ENCODE results near the gene SCD5.

SCD5 gene

GRCh38 chr4:82648356-82648755 is 150.2 kb downstream of the SCD5 start:
- Histone ChIP-seq H3K4me3 (ENCODE audit: low read depth, low read length) (no peak overlapping the region), H3K27ac (ENCODE audit: extremely low read depth, low read depth, low read length) (no peak overlapping the region), H3K4me1 (ENCODE audit: control insufficient read depth, insufficient read depth, low read length) (no peaks in the 10 kb centered on the region), H3K9me3 (ENCODE audit: control insufficient read depth, insufficient read depth, low read depth, low read length) (no peaks in the 10 kb centered on the region), H3K36me3 (ENCODE audit: control insufficient read depth in 2 of 2, insufficient read depth in 1 of 2, low read length in 2 of 2) (peaks cover 0 to 12% of the 10 kb centered on the region in 2 experiments; a peak in 2 of 3 replicates)
- POLR2A ChIA-PET = no interaction called here
- no peak for TF ChIP-seq ZNF274 (IDR thresholded peaks at IDR 0.05; ENCODE audit: low read length)
- no peak for TF ChIP-seq ZNF274 (tag by site-specific recombination; IDR thresholded peaks at IDR 0.05; ENCODE audit: borderline replicate concordance)
- TF ChIP-seq, protein P1, sequence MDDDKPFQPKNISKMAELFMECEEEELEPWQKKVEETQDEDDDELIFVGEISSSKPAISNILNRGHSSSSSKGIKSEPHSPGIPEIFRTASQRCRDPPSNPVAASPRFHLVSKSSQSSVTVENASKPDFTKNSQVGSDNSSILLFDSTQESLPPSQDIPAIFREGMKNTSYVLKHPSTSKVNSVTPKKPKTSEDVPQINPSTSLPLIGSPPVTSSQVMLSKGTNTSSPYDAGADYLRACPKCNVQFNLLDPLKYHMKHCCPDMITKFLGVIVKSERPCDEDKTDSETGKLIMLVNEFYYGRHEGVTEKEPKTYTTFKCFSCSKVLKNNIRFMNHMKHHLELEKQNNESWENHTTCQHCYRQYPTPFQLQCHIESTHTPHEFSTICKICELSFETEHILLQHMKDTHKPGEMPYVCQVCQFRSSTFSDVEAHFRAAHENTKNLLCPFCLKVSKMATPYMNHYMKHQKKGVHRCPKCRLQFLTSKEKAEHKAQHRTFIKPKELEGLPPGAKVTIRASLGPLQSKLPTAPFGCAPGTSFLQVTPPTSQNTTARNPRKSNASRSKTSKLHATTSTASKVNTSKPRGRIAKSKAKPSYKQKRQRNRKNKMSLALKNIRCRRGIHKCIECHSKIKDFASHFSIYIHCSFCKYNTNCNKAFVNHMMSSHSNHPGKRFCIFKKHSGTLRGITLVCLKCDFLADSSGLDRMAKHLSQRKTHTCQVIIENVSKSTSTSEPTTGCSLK (tag by site-specific recombination; IDR thresholded peaks at IDR 0.05) = no peak
- TF ChIP-seq ZBTB8A (tag by site-specific recombination; IDR thresholded peaks at IDR 0.05) = no peak
- TF ChIP-seq TCF7L2 (IDR thresholded peaks at IDR 0.05; ENCODE audit: borderline replicate concordance, low read depth, low read length) = no peak
- TF ChIP-seq GLIS1 (tag by site-specific recombination; IDR thresholded peaks at IDR 0.05) = no peak
- TF ChIP-seq, protein P2, sequence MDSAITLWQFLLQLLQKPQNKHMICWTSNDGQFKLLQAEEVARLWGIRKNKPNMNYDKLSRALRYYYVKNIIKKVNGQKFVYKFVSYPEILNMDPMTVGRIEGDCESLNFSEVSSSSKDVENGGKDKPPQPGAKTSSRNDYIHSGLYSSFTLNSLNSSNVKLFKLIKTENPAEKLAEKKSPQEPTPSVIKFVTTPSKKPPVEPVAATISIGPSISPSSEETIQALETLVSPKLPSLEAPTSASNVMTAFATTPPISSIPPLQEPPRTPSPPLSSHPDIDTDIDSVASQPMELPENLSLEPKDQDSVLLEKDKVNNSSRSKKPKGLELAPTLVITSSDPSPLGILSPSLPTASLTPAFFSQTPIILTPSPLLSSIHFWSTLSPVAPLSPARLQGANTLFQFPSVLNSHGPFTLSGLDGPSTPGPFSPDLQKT (IDR thresholded peaks at IDR 0.05; ENCODE audit: borderline replicate concordance, low read depth, low read length) = no peak
- TF ChIP-seq ZNF112 (tag by site-specific recombination; IDR thresholded peaks at IDR 0.05) = no peak
- TF ChIP-seq ZNF837 (tag by site-specific recombination; IDR thresholded peaks at IDR 0.05) = no peak
- TF ChIP-seq ZNF140 (tag by site-specific recombination; IDR thresholded peaks at IDR 0.05) = no peak
- no peak for TF ChIP-seq ZNF354C (tag by site-specific recombination; IDR thresholded peaks at IDR 0.05; ENCODE audit: borderline replicate concordance, low read depth)
- no peak for TF ChIP-seq ZNF530 (tag by site-specific recombination; IDR thresholded peaks at IDR 0.05; ENCODE audit: low read depth)
- TF ChIP-seq, protein P3, sequence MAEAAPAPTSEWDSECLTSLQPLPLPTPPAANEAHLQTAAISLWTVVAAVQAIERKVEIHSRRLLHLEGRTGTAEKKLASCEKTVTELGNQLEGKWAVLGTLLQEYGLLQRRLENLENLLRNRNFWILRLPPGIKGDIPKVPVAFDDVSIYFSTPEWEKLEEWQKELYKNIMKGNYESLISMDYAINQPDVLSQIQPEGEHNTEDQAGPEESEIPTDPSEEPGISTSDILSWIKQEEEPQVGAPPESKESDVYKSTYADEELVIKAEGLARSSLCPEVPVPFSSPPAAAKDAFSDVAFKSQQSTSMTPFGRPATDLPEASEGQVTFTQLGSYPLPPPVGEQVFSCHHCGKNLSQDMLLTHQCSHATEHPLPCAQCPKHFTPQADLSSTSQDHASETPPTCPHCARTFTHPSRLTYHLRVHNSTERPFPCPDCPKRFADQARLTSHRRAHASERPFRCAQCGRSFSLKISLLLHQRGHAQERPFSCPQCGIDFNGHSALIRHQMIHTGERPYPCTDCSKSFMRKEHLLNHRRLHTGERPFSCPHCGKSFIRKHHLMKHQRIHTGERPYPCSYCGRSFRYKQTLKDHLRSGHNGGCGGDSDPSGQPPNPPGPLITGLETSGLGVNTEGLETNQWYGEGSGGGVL (tag by site-specific recombination; IDR thresholded peaks at IDR 0.05) = no peak
- TF ChIP-seq OSR2 (tag by site-specific recombination; IDR thresholded peaks at IDR 0.05) = no peak
- TF ChIP-seq ZNF623 (tag by site-specific recombination; IDR thresholded peaks at IDR 0.05) = no peak
- no peak for TF ChIP-seq ZNF580 (tag by site-specific recombination; IDR thresholded peaks at IDR 0.05)
- TF ChIP-seq, protein P4, sequence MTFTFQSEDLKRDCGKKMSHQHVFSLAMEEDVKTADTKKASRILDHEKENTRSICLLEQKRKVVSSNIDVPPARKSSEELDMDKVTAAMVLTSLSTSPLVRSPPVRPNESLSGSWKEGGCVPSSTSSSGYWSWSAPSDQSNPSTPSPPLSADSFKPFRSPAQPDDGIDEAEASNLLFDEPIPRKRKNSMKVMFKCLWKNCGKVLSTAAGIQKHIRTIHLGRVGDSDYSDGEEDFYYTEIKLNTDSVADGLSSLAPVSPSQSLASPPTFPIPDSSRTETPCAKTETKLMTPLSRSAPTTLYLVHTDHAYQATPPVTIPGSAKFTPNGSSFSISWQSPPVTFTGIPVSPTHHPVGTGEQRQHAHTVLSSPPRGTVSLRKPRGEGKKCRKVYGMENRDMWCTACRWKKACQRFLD (tag by site-specific recombination; IDR thresholded peaks at IDR 0.05) = no peak
- TF ChIP-seq ZFHX2 (tag by site-specific recombination; conservative IDR thresholded peaks at IDR 0.05) = no peak
- TF ChIP-seq ZNF10 (tag by site-specific recombination; IDR thresholded peaks at IDR 0.05) = no peak
- CTCF ChIA-PET = no interaction called here

DNA sequence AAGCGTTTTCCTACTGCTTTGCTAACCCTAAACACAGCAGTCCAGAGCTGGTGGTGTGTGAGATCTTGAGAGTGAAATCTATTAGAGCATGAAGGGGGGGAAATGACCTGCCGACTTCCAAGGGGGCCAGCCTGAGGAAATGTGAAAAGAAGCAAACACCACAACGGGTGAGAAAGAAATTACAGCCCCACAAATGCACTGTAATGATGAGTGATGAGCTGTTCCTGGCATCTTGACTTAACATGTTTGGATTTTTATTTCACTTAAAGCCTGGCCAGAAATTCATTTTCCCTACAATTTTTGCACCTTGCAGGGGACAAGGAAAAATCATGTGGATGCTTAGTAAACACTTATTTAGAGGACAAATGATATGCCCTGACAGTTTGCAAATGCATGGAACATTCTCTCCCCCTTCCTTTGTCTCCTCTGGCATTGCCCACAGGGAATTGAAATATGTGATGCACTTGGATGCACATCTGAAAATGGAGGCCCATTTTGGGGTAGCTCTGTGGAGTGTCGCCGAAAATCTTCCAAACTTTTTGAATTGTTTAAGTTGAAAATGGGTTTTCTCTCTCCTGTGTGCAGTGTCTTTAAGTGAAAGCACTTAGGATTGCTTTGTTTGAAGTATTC is 152.5 kb downstream of the SCD5 start:
- Histone ChIP-seq H3K4me1 (ENCODE audit: control insufficient read depth, insufficient read depth, low read length) (no peaks in the 10 kb centered on the region), H3K27ac (ENCODE audit: extremely low read depth, low read depth, low read length) (no peak overlapping the region), H3K36me3 (ENCODE audit: control insufficient read depth in 2 of 2, insufficient read depth in 1 of 2, low read length in 2 of 2) (peaks cover 0 to 10% of the 10 kb centered on the region in 2 experiments; a peak in 1 of 3 replicates), H3K4me3 (ENCODE audit: low read depth, low read length) (no peak overlapping the region), H3K9me3 (ENCODE audit: control insufficient read depth, insufficient read depth, low read depth, low read length) (no peaks in the 10 kb centered on the region)
- ChIA-PET CTCF (interaction anchor here (0.5 to 0.6 kb wide), 2 partner anchors 14 to 154 kb away, joined by 3 to 4 read pairs; no protein-coding TSS in a partner anchor), POLR2A (no interaction called here)
- TF ChIP-seq ZNF16 (tag by site-specific recombination; IDR thresholded peaks at IDR 0.05; ENCODE audit: low read depth) = no peak
- TF ChIP-seq, protein P2 (IDR thresholded peaks at IDR 0.05; ENCODE audit: borderline replicate concordance, low read depth, low read length) = no peak
- no peak for TF ChIP-seq ZSCAN4 (tag by site-specific recombination; IDR thresholded peaks at IDR 0.05)
- no peak for TF ChIP-seq KLF1 (tag by site-specific recombination; IDR thresholded peaks at IDR 0.05)
- no peak for TF ChIP-seq ZNF239 (tag by site-specific recombination; IDR thresholded peaks at IDR 0.05)
- TF ChIP-seq ZIC2 (tag by site-specific recombination; IDR thresholded peaks at IDR 0.05) = no peak
- TF ChIP-seq, protein P5, sequence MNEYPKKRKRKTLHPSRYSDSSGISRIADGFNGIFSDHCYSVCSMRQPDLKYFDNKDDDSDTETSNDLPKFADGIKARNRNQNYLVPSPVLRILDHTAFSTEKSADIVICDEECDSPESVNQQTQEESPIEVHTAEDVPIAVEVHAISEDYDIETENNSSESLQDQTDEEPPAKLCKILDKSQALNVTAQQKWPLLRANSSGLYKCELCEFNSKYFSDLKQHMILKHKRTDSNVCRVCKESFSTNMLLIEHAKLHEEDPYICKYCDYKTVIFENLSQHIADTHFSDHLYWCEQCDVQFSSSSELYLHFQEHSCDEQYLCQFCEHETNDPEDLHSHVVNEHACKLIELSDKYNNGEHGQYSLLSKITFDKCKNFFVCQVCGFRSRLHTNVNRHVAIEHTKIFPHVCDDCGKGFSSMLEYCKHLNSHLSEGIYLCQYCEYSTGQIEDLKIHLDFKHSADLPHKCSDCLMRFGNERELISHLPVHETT (tag by site-specific recombination; IDR thresholded peaks at IDR 0.05) = no peak
